ENCODE results near the gene POTEH. TPM values are rescaled to one million over a fixed set of nuclear protein-coding genes. Genes with fewer than 3 reads are reported as not detected.
"Not testable (repeated sequence)": the region's sequence is repeated elsewhere in the genome, so short reads cannot be mapped to it uniquely, and the experiment has no call there.

Gene POTEH
- total and polyA plus RNA-seq, 2 donors from 2014 or later, result not detected

- H3K27ac ChIP-seq (ENCODE audit: low read depth in 2 of 2, low read length in 2 of 2); FAIRE-seq; H3K27me3 ChIP-seq (ENCODE audit: control insufficient read depth, insufficient read depth, low read length); H3K9me3 ChIP-seq (ENCODE audit: control insufficient read depth in 2 of 3, insufficient read depth in 1 of 3, low read length in 3 of 3); H3K4me1 ChIP-seq (ENCODE audit: control insufficient read depth in 2 of 3, insufficient read depth in 2 of 3, low read depth in 1 of 3, low read length in 3 of 3); intact Hi-C loops (cut with DNase I); H3K4me3 ChIP-seq (ENCODE audit: low read length in 3 of 3); H3K9ac ChIP-seq (ENCODE audit: low read length in 3 of 3); H3K36me3 ChIP-seq (ENCODE audit: control insufficient read depth in 2 of 3, insufficient read depth in 3 of 3, low read length in 3 of 3): not testable (repeated sequence)
- peak in 2 of 5 donors; percentile 13 to 50 for DNase-seq
Measured at GRCh38 chr22:15689012-15689748, 646 bp upstream of the POTEH start.

GRCh38 chr22:15713600-15713999, 23.8 kb downstream of the POTEH start:
- FAIRE-seq, DNase-seq: not testable (repeated sequence)

GRCh38 chr22:15714125-15714524, 24.3 kb downstream of the POTEH start:
- FAIRE-seq; intact Hi-C loops (cut with DNase I); H3K4me1 ChIP-seq (ENCODE audit: control insufficient read depth in 2 of 3, insufficient read depth in 2 of 3, low read depth in 1 of 3, low read length in 3 of 3); H3K9ac ChIP-seq (ENCODE audit: low read length in 3 of 3); H3K9me3 ChIP-seq (ENCODE audit: control insufficient read depth in 2 of 3, insufficient read depth in 1 of 3, low read length in 3 of 3); DNase-seq; H3K27me3 ChIP-seq (ENCODE audit: control insufficient read depth, insufficient read depth, low read length); H3K27ac ChIP-seq (ENCODE audit: low read depth in 2 of 2, low read length in 2 of 2); H3K4me3 ChIP-seq (ENCODE audit: low read length in 3 of 3); H3K36me3 ChIP-seq (ENCODE audit: control insufficient read depth in 2 of 3, insufficient read depth in 3 of 3, low read length in 3 of 3): not testable (repeated sequence)

More at GRCh38 chr22:15713600-15713999, 23.8 kb downstream of the POTEH start:
- H3K27ac ChIP-seq (ENCODE audit: low read depth in 2 of 2, low read length in 2 of 2); intact Hi-C loops (cut with DNase I); H3K4me1 ChIP-seq (ENCODE audit: control insufficient read depth in 2 of 3, insufficient read depth in 2 of 3, low read depth in 1 of 3, low read length in 3 of 3); H3K9me3 ChIP-seq (ENCODE audit: control insufficient read depth in 2 of 3, insufficient read depth in 1 of 3, low read length in 3 of 3); H3K4me3 ChIP-seq (ENCODE audit: low read length in 3 of 3); H3K9ac ChIP-seq (ENCODE audit: low read length in 3 of 3); H3K27me3 ChIP-seq (ENCODE audit: control insufficient read depth, insufficient read depth, low read length); H3K36me3 ChIP-seq (ENCODE audit: control insufficient read depth in 2 of 3, insufficient read depth in 3 of 3, low read length in 3 of 3): not testable (repeated sequence)

GRCh38 chr22:15721884-15722283, 32.1 kb downstream of the POTEH start:
- H3K9ac ChIP-seq (ENCODE audit: low read length in 3 of 3); H3K27ac ChIP-seq (ENCODE audit: low read depth in 2 of 2, low read length in 2 of 2); H3K27me3 ChIP-seq (ENCODE audit: control insufficient read depth, insufficient read depth, low read length); H3K9me3 ChIP-seq (ENCODE audit: control insufficient read depth in 2 of 3, insufficient read depth in 1 of 3, low read length in 3 of 3); H3K4me1 ChIP-seq (ENCODE audit: control insufficient read depth in 2 of 3, insufficient read depth in 2 of 3, low read depth in 1 of 3, low read length in 3 of 3); intact Hi-C loops (cut with DNase I); H3K36me3 ChIP-seq (ENCODE audit: control insufficient read depth in 2 of 3, insufficient read depth in 3 of 3, low read length in 3 of 3); FAIRE-seq; H3K4me3 ChIP-seq (ENCODE audit: low read length in 3 of 3): not testable (repeated sequence)
- DNase-seq, result peak in 1 of 5 donors; percentile 29

DNA sequence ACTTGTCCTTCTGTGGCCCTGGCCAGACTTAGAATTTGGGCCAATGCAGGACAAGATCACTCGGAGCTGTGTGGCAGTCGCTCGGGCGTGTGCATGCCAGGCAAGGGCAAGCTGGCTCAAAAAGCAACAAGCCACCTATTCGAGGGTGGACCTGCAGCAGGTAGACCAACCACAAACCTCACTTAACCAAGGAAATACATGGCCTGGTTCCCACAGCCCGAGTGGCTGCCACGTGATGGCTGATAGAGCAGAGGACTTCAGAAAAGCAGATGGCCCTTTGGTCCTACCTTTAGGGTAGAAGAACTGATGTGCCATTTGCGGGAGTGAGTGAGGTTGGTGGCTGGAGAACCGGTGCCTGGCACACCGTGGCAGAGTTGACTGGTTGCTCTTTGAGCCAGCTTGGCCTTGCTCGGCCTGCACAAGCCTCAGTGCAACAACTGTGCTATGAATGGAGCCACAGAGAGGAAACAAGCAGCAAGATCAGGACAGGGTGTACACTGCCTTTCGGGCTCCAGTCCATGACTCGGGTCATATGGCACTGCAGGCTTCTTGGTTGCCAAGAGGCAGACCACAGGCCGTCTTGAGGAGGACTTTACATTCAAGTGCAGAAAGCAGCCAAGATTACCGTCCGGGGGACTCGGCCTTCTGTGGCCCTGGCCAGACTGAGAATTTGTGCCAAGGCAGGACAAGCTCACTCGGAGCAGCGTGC, 39.5 kb downstream of the POTEH start:
- H3K9me3 ChIP-seq (ENCODE audit: control insufficient read depth in 2 of 3, insufficient read depth in 1 of 3, low read length in 3 of 3); H3K9ac ChIP-seq (ENCODE audit: low read length in 3 of 3); H3K4me1 ChIP-seq (ENCODE audit: control insufficient read depth in 2 of 3, insufficient read depth in 2 of 3, low read depth in 1 of 3, low read length in 3 of 3); H3K27me3 ChIP-seq (ENCODE audit: control insufficient read depth, insufficient read depth, low read length); H3K27ac ChIP-seq (ENCODE audit: low read depth in 2 of 2, low read length in 2 of 2); H3K36me3 ChIP-seq (ENCODE audit: control insufficient read depth in 2 of 3, insufficient read depth in 3 of 3, low read length in 3 of 3); intact Hi-C loops (cut with DNase I); H3K4me3 ChIP-seq (ENCODE audit: low read length in 3 of 3); DNase-seq; FAIRE-seq: not testable (repeated sequence)

DNA sequence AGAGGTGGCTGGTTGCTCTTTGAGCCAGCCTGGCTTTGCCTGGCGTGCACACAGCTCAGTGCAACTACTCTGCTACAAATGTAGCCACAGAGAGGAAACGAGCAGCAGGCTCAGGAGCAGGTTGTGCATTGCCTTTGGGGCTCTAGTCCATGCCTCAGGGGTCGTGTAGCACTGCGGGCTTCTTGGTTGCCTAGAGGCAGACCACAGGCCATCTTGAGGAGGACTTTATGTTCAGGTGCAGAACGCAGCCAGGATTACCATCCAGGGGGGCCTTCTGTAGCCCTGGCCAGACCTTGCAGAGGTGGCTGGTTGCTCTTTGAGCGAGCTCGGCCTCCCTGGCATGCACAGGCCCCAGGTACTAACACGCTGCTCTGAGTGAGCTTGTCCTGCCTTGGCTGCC, 41.2 kb downstream of the POTEH start:
- H3K9ac ChIP-seq (ENCODE audit: low read length in 3 of 3); H3K4me1 ChIP-seq (ENCODE audit: control insufficient read depth in 2 of 3, insufficient read depth in 2 of 3, low read depth in 1 of 3, low read length in 3 of 3); H3K4me3 ChIP-seq (ENCODE audit: low read length in 3 of 3); H3K9me3 ChIP-seq (ENCODE audit: control insufficient read depth in 2 of 3, insufficient read depth in 1 of 3, low read length in 3 of 3); intact Hi-C loops (cut with DNase I); H3K27me3 ChIP-seq (ENCODE audit: control insufficient read depth, insufficient read depth, low read length); FAIRE-seq; H3K27ac ChIP-seq (ENCODE audit: low read depth in 2 of 2, low read length in 2 of 2); H3K36me3 ChIP-seq (ENCODE audit: control insufficient read depth in 2 of 3, insufficient read depth in 3 of 3, low read length in 3 of 3); DNase-seq: not testable (repeated sequence)

DNA sequence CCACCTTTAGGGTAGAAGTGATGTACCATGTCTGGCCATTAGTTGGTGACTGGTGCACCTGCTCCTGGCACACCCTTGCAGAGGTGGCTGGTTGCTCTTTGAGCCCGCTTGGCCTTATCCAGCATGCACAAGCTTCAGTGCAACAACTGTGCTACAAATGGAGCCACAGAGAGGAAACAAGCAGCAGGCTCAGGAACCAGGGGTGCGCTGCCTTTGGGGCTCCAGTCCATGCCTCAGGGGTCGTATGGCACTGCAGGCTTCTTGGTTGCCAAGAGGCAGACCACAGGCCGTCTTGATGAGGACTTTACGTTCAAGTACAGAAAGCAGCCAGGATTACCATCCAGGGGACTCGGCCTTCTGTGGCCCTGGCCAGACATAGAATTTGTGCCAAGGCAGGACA, 44.6 kb downstream of the POTEH start:
- FAIRE-seq; H3K4me3 ChIP-seq (ENCODE audit: low read length in 3 of 3); H3K9me3 ChIP-seq (ENCODE audit: control insufficient read depth in 2 of 3, insufficient read depth in 1 of 3, low read length in 3 of 3); H3K4me1 ChIP-seq (ENCODE audit: control insufficient read depth in 2 of 3, insufficient read depth in 2 of 3, low read depth in 1 of 3, low read length in 3 of 3); H3K27me3 ChIP-seq (ENCODE audit: control insufficient read depth, insufficient read depth, low read length); H3K9ac ChIP-seq (ENCODE audit: low read length in 3 of 3); intact Hi-C loops (cut with DNase I); H3K36me3 ChIP-seq (ENCODE audit: control insufficient read depth in 2 of 3, insufficient read depth in 3 of 3, low read length in 3 of 3); H3K27ac ChIP-seq (ENCODE audit: low read depth in 2 of 2, low read length in 2 of 2): not testable (repeated sequence)
- DNase-seq, result peak in 1 of 5 donors; percentile 37

GRCh38 chr22:15738157-15738908, 48.5 kb downstream of the POTEH start:
- FAIRE-seq; H3K4me3 ChIP-seq (ENCODE audit: low read length in 3 of 3); intact Hi-C loops (cut with DNase I); H3K36me3 ChIP-seq (ENCODE audit: control insufficient read depth in 2 of 3, insufficient read depth in 3 of 3, low read length in 3 of 3); H3K9me3 ChIP-seq (ENCODE audit: control insufficient read depth in 2 of 3, insufficient read depth in 1 of 3, low read length in 3 of 3); H3K27me3 ChIP-seq (ENCODE audit: control insufficient read depth, insufficient read depth, low read length); H3K9ac ChIP-seq (ENCODE audit: low read length in 3 of 3); H3K4me1 ChIP-seq (ENCODE audit: control insufficient read depth in 2 of 3, insufficient read depth in 2 of 3, low read depth in 1 of 3, low read length in 3 of 3); H3K27ac ChIP-seq (ENCODE audit: low read depth in 2 of 2, low read length in 2 of 2): not testable (repeated sequence)
- DNase-seq, result peak in 1 of 5 donors; percentile 47

Data from kidney (tissue), 11 donors.